Activated CD4-positive, CD25-positive, alpha-beta regulatory T cell (primary cell): ENCODE measurements around the gene SMTN.
"Not testable (repeated sequence)": the region's sequence is repeated elsewhere in the genome, so short reads cannot be mapped to it uniquely, and the experiment has no call there.

Source experiments
- DNase-seq, 4 experiments: peaks; one replicate each; lab custom pipeline; 2025; lab: John Stamatoyannopoulos, UW

SMTN gene

DNA sequence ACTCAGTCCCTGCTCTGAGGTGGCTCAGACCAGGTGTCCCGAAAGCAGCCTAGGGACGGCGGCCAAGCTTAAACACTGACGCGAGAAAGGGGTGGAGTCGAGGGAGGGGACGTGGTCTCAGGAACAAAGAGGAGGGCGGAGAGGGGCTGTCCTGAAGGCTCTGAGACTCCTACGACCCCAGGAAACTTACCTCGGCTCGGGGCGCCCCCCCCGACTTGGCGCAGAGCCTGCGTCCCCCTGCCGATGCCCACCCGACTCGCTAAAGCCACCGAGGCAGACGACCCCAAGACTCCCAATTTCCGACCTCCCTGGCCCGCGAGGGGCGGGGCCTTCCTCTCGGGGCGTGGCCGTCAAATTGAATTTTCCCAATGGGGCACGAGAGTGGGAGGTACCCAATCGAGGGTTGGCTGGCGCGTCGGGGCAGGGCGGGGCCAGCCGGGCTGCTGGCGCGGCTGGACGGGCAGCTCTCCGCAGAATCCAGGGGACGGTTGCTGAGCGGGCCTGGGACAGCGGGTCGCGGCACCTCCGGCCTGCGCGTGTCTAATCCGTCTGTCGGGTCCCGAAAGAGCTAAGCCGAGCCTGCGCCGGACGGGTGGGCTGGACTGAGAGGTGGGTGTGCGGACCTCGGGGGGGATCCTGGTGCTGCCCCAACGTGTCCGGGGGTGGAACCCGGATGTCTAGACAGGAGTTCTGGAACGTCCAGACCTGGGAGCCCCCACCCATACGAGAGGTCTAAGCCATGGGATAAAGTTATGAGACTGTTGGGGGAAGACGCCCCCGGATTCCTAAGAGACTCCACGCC lies at the start of gene SMTN:
Gene SMTN (plus strand): TSS at position 471 of the 802 bp plus-strand sequence. CDS start 1,941 bp downstream, outside the sequence.
- peak; percentile 72 to 76 (median 76) for DNase-seq

DNA sequence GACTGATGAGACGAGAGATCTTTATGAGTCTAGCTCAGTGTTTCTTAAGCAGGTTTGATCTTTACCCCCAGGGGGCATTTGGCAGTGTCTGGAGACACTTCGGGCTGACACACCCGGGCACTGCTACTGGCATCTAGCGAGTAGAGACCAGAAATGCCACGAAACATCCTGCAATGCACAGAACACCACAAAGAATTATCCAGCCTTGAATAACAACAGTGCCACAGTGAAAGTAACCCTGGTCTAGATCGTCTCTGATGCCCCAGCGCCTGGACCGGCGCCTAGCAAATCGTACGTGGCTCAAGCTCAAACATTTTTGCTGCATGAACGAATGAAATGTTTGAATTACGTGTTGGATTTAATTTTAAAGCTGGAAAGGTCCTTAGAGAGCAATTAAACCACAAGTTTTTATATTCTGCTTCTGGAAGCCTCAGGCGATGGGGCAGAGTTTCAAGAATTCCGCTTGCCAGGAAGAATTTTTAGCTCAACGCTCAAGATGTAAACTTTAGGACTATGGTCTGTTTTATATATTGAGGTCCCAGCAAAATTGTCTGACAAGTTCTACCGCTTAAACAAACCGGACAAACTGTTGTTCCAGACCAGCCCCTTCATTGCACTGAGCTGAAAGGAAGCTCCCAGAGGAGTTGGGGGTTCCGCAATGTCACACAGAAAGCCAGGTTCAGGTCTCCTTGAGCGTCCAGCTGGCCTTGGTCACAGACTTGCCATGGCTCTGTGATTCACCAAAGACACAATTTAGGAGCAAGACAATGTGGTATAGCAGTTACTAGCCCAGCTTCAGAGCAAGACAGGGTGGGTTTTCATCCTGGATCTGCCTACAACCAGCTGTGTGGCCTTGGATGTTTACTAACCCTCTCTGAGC lies 44.2 kb upstream of the SMTN start:
- DNase-seq = no peak

DNA sequence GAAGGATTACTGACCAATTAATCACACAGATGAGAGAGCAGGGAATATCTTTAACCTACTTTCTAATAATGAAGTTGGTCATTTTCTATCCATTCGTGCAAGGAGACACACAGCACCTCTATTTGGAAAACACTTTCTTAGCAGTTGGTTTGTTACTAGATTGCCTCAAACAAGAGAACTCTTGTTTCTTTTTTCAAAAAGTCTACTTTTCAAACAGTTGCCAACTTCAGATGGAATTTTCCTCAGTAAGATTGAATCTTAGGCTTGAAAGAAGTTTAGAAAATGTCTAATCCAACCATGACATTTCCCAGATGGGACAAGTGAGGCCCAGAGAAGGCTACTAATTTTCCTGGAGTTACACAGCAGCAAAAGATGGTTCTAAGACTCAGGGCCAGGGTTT lies 42.4 kb upstream of the SMTN start:
- no peak for DNase-seq

DNA sequence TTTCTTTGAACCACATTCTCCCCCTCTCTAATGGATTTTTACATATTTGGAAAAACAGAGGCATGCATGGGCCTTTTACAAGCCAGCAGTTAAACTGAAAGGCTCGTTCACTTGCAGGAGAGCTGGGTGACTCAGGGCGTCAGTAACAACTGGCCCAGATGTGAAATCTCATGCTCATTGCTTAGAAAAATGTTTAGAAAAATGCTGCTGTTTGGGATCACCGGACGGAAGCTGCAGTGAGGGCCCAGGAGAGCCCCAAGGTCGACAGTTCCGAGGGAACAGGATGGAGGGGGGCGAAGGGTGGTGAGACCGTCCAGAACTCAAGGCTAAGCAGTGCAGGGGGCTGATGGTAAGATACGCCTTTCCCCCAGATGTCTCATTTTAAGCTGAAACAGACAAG lies 41.7 kb upstream of the SMTN start:
- no peak for DNase-seq

DNA sequence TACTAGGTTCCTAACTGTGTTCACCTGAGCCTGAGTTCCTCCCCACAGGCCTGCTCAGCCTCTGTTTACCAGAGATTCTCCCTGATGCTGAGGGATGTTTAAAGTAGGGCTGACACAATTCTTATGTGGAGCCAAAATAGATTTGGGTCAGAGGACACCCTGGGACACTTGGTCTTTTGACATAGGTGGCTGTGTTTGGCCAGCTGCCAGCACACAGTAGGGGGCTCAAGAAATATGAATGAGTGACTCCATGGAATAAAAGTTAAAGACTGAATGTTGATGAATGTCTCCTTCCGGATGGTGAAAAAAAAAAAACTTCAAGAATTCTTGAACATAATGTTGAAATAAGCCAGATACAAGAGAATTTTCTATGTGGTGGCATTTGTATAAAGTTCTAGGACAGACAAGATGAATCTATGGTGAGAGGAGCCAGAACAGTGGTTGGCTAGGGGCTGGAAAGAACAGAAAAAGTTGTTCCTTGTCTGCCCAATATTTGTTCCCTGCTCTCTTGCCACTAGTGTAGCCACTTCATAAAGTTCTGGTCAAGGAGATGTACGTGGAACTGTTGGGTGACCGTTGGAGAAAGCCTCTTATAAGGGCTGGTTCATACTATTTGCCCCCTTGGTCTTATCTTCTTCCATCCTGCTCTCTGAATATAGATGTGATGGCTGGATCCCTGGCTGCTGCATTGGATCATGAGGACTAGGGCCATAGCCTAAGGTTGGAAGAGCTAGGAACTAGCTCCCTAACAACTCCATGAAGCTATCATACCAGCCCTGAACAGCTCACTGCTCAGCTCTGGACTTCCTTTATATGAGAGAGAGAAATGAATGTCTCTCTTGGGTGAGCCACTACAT lies 40.3 kb upstream of the SMTN start:
- no peak for DNase-seq

DNA sequence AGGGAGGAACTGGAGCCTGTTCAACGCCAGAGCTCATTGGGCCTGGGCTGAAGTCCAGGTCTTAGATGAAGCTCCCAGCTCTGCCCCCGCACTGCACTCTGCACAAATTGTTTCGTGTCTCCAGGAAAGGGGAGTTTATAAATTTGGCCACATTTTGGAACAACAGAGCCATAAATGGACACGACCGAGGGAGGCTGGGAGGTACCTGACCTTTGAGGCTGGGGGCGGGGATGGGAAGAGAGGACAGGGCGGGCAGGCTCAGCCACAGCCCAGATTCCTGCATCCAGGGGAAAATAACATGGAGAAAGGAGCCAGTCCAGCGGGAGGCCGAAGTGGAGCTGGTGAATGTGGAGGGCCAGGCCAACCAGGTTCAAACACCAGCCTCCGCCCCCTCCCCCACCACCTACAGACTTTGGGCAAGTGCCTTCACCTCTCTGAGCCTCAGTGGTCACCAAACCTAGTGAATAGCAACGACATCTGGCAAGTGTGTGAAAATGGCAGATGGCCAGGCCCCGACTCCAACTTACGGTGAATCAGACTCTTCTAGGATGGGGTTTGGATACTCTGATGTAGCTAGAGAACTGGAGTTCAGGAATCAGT lies 36.8 kb upstream of the SMTN start:
- no peak for DNase-seq

GRCh38 chr22:31045900-31046538 lies 35.1 kb upstream of the SMTN start:
- DNase-seq = no peak

- DNase-seq = no peak
Measured at GRCh38 chr22:31046539-31047226, 34.4 kb upstream of the SMTN start.

GRCh38 chr22:31048570-31048969 lies 32.5 kb upstream of the SMTN start:
- DNase-seq = no peak

- no peak for DNase-seq
Measured at GRCh38 chr22:31049815-31050420, 31.2 kb upstream of the SMTN start.

DNA sequence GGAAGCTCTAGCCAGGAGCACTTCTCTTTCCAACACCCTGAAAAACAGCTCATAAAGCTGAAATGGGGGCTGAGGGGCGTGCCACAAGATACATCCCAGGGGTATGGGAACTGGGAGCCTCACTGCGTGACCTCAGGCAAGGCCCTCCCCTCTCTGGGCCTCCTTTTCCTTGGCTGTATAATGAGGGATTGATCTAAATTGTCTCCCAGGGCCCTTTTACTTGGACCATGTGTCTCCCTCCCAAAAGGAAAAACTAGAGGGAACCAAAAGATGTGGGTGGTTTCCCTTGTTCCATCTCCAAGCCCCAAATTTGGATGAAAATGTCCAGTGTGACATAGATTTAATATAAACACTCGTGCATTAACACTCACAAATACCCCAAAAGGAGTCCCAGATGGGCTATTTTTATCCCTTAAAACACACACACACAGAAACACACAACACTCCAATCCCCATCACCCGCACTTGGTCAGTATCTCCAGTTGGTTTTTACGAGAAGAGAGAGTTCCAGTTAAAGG lies 25.9 kb upstream of the SMTN start:
- DNase-seq = no peak

DNA sequence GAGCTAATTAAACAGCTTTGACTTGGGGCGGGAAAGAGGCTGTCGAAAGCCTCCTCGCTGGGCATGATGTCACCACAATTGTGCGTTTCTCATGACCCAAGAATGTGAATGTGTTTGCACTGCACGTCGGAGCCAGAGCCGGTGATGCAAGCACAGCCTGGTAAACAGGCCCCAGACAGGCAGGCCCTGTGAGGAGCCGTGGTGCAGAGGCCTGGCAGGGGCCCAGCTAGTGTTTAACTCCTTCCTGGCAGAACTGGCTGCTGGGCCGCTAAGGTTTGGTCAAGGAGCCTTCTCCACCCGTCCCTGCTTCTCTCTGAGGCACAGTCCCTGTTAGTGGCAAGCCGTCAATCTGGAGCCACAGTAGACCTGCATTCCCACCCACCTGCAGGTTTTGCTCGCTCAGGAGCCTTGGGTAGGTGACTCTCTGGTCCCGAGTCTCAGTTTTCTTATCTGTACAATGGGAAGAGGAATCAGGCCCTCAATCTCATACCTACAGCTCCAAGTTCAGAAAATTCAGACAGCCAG lies 25.4 kb upstream of the SMTN start:
- no peak for DNase-seq

DNA sequence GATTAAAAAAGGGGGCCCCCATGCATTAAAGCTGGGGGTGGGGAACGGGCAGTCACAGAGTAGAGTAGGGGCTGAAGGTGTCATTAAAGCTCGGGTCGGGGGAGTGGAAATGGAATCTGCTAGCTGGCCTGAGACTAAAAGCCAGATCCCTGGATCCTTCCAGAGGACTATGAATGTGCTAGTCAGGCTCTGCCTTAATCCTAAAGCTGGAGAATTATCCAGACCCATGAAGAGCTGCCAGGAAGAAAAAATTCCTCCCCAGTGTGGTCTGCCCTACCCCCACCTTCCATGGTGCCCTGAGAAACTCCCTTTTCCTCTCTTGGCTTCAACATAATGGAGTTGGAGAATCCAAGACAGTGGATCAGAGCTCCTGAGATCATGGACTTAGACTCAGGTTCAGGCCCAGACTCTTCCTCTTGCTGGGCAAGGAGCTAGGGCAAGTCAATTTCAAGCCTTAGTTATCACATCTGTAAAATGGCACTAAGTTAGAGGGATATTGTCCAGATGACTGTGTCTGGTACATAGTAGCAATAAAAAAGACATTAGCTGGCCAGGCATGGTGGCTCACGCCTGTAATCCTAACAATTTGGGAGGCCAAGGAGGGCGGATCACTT lies 24.0 kb upstream of the SMTN start:
- DNase-seq = no peak

DNA sequence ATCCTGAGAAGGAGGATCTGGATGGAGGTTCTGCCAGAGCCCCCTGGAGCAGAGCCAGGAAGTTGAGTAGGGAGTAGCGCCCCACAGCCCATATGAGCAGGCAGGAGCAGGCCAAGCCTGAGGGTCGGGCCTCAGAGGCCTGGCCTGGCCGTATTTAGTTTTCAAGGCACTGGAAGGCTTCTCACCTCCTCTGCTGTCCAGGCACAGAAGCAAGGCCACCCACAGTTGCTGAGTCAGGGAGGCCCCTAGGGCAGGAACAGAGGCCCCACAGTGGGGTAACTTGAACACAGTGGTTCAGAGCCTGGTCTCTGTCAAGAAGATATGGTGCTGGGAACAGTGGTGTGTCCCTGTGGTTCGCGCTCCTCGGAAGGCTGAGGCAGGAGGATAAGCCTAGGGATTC lies 21.5 kb upstream of the SMTN start:
- not testable (repeated sequence) for DNase-seq

- no peak for DNase-seq
Measured at GRCh38 chr22:31062566-31063230, 18.4 kb upstream of the SMTN start.

- no peak for DNase-seq
Measured at GRCh38 chr22:31064369-31064768, 16.7 kb upstream of the SMTN start.

DNA sequence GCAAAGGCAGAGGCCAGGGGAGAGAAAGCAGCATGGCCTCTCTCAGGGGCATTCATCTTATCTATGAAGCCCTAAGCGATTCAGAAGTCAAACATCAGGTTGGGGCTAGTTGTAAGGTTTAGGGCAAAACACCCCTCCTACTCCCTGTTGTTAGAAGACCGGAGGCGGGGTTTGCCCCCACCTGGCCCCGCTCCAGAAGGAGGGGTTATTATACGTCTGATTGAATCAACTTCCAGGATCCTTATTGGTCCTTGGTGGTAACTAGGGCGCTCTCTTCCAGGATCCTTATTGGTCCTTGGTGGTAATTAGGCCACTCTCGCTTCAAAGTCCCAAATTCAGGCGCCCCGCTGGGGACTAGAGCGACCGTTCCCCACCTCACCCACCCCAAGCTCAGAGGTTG lies 12.1 kb upstream of the SMTN start:
- no peak for DNase-seq

GRCh38 chr22:31069691-31070314 lies 11.3 kb upstream of the SMTN start:
- DNase-seq = not testable (repeated sequence)
